Adipose tissue (tissue), 3 donors: ENCODE data around the gene ST3GAL3. TPM values are rescaled to one million over a fixed set of nuclear protein-coding genes. Genes with fewer than 3 reads are reported as not detected.
"Not testable (repeated sequence)": the region's sequence is repeated elsewhere in the genome, so short reads cannot be mapped to it uniquely, and the experiment has no call there.

Experiments used
- H3K27ac ChIP-seq: one replicate; pipeline ENCODE4 v1.5.1; 2013; ENCODE audit warnings: low read depth, low read length
- WGBS, 3 donors: extraction: QIAGEN DNeasy Blood & Tissue Kit; methylation state at CpG; one replicate each; pipeline ENCODE4 v1.1.7; 2013; 5-methylcytosine and 5-hydroxymethylcytosine counted together
- polyA plus RNA-seq, 3 donors: library from polyadenylated mRNA; stranded (reverse); fragments of 200-250 nt; gene quantifications; one replicate each; pipeline ENCODE4 v1.2.3, GENCODE V29; 2013
- donor health status: healthy with polysubstance abuse.
- donor health status: Bipolar disorder and iron deficiency.
- donor health status: healthy.

ST3GAL3 gene
- polyA plus RNA-seq, 3 donors, result 5.2 to 16.5 (median 15.2) TPM

GRCh38 chr1:43832255-43832654 is 124.9 kb downstream of the ST3GAL3 start:
- no peak overlapping the region for H3K27ac ChIP-seq
- WGBS, 3 donors, result 66 to 70% (median 67%) methylated on average over 3 of the region's 3 CpGs

- WGBS, 3 donors, result 72 to 100% (median 80%) methylated on average over 1 of the region's 1 CpG
These were observed 125.7 kb downstream of the ST3GAL3 start for GRCh38 chr1:43832998-43833397.

DNA sequence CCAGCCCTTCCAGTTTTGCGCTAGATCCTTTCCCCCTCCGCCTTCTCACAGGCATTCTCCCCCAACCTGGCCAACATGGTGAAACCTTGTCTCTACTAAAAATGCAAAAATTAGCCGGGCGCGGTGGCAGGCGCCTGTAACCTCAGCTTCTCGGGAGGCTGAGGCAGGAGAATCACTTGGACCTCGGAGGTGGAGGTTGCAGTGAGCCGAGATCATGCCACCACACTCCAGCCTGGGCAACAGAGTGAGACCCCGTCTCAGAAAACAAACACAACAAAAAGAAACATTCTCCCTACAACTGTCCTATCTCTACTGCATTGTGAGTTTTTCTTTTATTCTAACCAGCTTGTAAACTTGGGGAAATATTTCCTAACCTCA is 126.6 kb downstream of the ST3GAL3 start:
- not testable (repeated sequence) for H3K27ac ChIP-seq
- WGBS, 3 donors, result 73 to 91% (median 81%) methylated on average over 10 of the region's 10 CpGs

More at GRCh38 chr1:43832998-43833397, 125.7 kb downstream of the ST3GAL3 start:
- H3K27ac ChIP-seq, result no peak overlapping the region

DNA sequence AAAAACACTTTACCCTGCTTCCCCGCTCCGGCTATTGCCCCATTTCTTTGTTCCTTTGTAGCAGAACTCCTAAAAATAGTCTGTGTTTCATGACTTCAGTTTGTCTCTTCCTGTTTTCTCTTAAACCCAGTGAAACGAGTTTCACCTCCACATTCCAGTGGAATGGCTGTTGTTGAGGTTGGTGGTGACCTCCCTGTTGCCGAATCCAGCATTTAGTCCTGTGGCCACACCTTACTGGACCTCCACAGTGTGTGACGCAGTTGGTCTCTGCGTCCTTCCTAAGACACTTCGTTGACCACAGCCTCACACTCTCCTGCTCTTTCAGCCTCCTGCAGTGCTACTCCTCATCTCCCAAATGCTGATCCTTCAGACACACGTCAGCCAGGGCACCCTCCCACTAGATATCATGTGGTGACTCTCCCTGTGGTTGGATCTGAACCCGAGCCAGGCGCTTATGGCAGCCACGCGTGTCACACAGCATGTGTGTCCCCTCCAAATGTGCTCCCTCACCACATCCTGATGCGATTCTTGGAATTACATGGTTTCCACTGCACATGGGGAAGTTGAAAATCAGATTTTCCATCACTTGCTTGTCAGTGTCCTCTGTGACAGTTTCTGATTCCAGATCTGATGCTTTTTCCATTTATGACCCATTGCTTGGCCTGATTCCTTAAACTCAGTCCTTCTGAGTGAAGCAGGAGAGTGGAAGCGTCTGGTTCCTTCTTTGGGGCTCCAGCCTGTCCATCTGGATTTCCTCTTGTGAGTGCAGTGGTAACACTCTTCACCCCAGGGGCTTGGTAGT is 127.1 kb downstream of the ST3GAL3 start:
- WGBS, 3 donors, result 53 to 85% (median 61%) methylated on average over 14 of the region's 14 CpGs
- no peak overlapping the region for H3K27ac ChIP-seq

DNA sequence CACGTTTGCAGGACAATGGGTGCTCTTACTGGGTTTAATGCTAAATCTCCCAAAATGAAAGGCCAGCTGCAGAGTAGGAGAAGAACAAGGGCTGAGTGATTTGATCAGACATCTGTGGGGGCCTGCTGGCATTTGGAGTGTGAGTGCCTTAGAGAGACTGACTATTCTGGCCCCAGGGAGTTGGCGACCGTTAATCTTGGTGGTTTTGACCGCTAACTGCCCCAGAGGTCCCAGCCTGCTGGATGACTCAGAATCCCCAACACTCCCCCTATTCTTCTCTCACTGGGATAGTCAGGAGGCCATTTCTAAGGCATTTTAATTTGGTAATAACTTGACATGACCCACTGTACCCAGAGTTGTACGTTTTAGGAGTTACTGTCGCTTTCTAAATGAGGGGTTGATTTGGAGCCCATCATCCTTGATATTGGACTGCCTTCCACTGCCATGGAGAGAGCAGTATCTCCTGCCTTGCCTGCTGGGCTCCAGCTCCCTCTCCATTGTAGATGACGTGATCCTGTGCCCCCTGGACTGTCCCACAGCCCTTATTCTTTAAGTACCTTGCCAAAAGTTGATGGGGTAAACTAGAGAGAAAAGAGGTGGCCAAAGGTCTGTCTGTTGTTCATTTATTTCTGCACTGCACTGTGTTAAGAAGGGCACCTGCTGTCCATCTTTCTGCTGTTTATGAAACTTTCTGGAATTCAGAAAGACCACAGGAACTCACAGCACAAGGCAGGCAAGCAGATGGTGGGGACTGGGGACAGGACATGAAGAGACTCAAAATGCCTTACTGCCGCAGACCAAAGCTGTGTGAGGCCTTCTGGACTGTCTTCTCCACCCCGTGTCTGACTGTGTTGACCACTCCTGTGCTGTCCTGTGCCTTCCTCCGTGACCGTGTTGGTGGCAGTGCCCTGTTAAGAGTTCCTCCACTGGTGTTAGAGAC is 128.0 kb downstream of the ST3GAL3 start:
- WGBS, 3 donors, result 70 to 89% (median 72%) methylated on average over 11 of the region's 11 CpGs
- no peak overlapping the region for H3K27ac ChIP-seq

GRCh38 chr1:43836267-43836951 is 129.1 kb downstream of the ST3GAL3 start:
- 37 to 58% (median 53%) methylated on average over 6 of the region's 6 CpGs for WGBS, 3 donors
- no peak overlapping the region for H3K27ac ChIP-seq

- H3K27ac ChIP-seq, result no peak overlapping the region
- WGBS, 3 donors, result 82 to 87% (median 84%) methylated on average over 5 of the region's 5 CpGs
These were observed 131.7 kb downstream of the ST3GAL3 start for GRCh38 chr1:43839056-43839455.

DNA sequence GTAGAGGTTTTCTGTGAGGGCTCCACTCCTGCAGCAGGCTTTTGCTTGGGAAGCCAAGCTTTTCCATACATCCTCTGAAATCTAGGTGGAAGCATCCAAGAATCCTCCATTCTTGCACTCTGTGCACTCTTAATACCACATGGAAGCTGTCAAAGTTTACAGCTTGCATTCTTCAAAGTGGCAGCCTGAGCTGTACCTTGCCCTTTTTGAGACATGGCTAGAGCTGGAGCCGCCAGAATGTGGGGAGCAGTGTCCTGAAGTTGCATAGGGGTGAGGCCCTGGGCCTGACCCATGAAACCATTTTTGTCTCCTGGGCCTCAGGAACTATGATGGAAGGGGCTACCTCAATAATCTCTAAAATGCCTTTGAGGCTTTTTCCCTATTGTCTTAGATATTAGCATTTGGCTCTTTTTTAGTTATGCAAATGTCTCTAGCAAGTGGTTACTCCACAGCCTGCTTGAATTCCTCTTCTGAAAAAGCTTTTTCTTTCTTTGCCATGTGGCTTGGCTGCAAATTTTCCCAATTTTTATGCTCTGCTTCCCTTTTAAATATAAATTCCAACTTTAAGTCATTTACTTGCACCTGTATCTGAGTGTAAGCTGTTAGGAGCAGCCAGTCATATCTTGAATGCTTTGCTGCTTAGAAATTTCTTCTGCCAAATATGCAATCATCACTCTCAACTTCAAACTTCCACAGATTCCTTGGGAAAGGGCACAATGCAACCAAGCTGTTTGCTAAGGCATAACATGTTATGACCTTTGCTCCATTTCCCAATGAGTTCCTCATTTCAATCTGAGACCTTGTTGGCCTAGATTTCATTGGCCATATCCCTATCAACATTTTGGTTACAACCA is 134.2 kb downstream of the ST3GAL3 start:
- H3K27ac ChIP-seq, result no peak overlapping the region
- WGBS, 3 donors, result 81 to 90% (median 86%) methylated on average over 1 of the region's 1 CpG

GRCh38 chr1:43842175-43842498 is 134.8 kb downstream of the ST3GAL3 start:
- H3K27ac ChIP-seq, result no peak overlapping the region
- 97 to 100% (median 98%) methylated on average over 2 of the region's 2 CpGs for WGBS, 3 donors

DNA sequence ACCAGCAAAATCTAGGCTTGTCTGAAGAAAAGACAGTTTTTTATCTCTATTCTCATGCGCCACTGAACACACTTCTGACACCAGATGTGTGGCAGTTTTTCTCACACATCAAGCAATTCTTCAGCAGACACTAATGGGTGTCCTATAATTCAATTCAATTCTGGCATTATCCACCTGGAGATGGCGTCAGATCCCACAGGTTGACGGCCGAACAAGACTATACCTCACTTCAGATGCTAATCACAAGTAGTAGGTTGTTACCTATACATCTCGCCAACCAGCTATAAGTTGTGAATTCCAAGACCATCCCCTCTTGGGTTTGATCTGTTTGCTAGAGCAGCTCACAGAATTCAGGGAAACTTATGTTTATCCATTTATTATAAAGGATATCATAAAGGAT is 136.3 kb downstream of the ST3GAL3 start:
- WGBS, 3 donors, result 93 to 95% (median 94%) methylated on average over 5 of the region's 5 CpGs
- H3K27ac ChIP-seq, result no peak overlapping the region

GRCh38 chr1:43844114-43844513 is 136.8 kb downstream of the ST3GAL3 start:
- 74 to 91% (median 79%) methylated on average over 1 of the region's 1 CpG for WGBS, 3 donors
- no peak overlapping the region for H3K27ac ChIP-seq

- WGBS, 3 donors, result 41 to 85% (median 45%) methylated on average over 1 of the region's 1 CpG
- no peak overlapping the region for H3K27ac ChIP-seq
These were observed 140.0 kb downstream of the ST3GAL3 start for GRCh38 chr1:43847290-43847689.

DNA sequence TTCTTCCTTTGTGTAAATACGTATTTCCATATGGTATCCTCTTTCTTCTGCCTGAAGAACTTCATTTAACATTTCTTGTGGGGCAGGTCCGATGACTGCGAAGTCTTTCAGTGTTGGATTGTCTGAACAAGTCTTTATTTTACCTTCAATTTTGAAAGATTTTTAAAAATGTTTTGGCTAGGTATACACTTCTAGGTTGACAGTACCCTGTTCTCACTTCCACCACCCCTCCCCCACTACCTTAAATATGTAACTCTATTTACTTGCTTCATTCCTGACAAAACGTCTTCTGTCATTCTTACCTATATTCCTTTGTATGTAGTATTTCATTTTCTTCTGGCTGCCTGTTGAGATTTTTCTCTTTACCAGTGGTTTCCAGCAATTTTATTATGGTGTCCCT is 140.5 kb downstream of the ST3GAL3 start:
- H3K27ac ChIP-seq, result no peak overlapping the region
- WGBS, 3 donors, result 89 to 94% (median 91%) methylated on average over 4 of the region's 4 CpGs

GRCh38 chr1:43849670-43850069 is 142.3 kb downstream of the ST3GAL3 start:
- H3K27ac ChIP-seq, result no peak overlapping the region
- 57 to 87% (median 81%) methylated on average over 1 of the region's 1 CpG for WGBS, 3 donors

- no peak overlapping the region for H3K27ac ChIP-seq
- WGBS, 3 donors, result 92 to 95% (median 94%) methylated on average over 8 of the region's 8 CpGs
These were observed 143.4 kb downstream of the ST3GAL3 start for GRCh38 chr1:43850591-43851233.

DNA sequence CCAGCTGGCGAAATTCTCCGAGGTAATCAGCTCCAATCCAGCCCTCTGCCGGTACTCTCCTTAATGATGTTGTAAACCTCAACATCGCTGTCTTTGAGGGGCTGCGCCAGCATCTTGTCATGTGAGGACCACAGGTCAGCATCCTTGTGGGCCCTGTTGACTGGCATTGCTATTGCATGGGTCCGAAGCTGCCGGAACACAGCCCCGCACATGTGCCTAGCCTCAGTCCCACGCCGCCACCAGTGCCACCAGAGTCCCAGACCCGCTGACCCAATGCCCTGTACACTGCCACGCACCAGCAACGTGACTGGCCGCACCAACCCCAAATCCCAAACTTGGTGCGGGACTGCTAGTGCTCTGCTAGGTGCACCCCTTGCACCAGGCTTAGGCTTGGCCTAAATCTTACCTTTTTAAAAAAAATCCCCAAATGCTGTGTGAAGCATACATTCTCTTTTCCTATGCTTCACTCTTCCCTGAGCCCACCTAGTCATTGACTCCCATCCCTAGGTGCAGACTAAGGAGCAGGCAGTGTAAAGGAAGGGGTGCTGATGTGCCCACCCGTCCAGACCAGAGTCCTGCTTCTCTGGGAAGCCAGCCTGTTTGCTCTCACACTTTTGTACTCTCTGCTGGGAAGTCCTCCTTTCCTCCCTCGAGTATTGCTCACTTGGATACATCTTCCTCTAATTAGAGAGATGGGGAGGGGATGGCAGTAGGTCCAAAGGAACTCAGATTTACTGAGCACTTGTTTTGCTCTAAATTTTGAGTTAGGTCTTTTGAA is 144.4 kb downstream of the ST3GAL3 start:
- H3K27ac ChIP-seq, result no peak overlapping the region
- WGBS, 3 donors, result 93% methylated on average over 17 of the region's 17 CpGs
